ENCODE data around the gene CHSY1. TPM values are rescaled to one million over a fixed set of nuclear protein-coding genes. Genes with fewer than 3 reads are reported as not detected.
"Not testable (repeated sequence)": the region's sequence is repeated elsewhere in the genome, so short reads cannot be mapped to it uniquely, and the experiment has no call there.

Gene CHSY1
- total RNA-seq, 1 donor from 2014 or later: 46.7 TPM

GRCh38 chr15:101294731-101295606 lies 43.1 kb upstream of the CHSY1 start, which contains the start of gene SNRPA1:
SNRPA1 (minus strand) TSS chr15:101295248; CDS start chr15:101295178, 70 bp downstream.
- Mint-ChIP-seq H3K27ac (ENCODE audit: unreplicated experiment) (peak within 1 kb of the TSS; percentile 93), H3K9me3 (no peaks in the 10 kb centered on the region), H3K4me1 (peaks cover 41% of the 10 kb centered on the region), H3K4me3 (peak within 1 kb of the TSS; percentile 95), H3K27me3 (ENCODE audit: low read depth) (no peaks in the 10 kb centered on the region), H3K36me3 (ENCODE audit: low read depth) (peaks cover 5% of the 10 kb centered on the region)
- peak; percentile 96 for DNase-seq (ENCODE audit: low read depth, low spot score)
- no peak for TF ChIP-seq CTCF (conservative IDR thresholded peaks at IDR 0.05)

GRCh38 chr15:101293122-101293521 lies 41.3 kb upstream of the CHSY1 start:
- Mint-ChIP-seq H3K4me1 (peaks cover 47% of the 10 kb centered on the region), H3K27ac (ENCODE audit: unreplicated experiment) (no peak overlapping the region), H3K9me3 (no peaks in the 10 kb centered on the region), H3K27me3 (ENCODE audit: low read depth) (no peaks in the 10 kb centered on the region), H3K4me3 (peak overlapping the region; percentile 95), H3K36me3 (ENCODE audit: low read depth) (peaks cover 16% of the 10 kb centered on the region)
- no peak for TF ChIP-seq CTCF (conservative IDR thresholded peaks at IDR 0.05)
- no peak for DNase-seq (ENCODE audit: low read depth, low spot score)

- H3K9me3 Mint-ChIP-seq: no peaks in the 10 kb centered on the region
- H3K27me3 Mint-ChIP-seq (ENCODE audit: low read depth): no peaks in the 10 kb centered on the region
- H3K4me1 Mint-ChIP-seq: peaks cover 29% of the 10 kb centered on the region
- peak overlapping the region; percentile 81 for H3K4me3 Mint-ChIP-seq
- H3K27ac Mint-ChIP-seq (ENCODE audit: unreplicated experiment): no peak overlapping the region
- DNase-seq (ENCODE audit: low read depth, low spot score): no peak
- H3K36me3 Mint-ChIP-seq (ENCODE audit: low read depth): peaks cover 28% of the 10 kb centered on the region
- peak; percentile 75 for TF ChIP-seq CTCF (conservative IDR thresholded peaks at IDR 0.05)
These were observed 37.2 kb upstream of the CHSY1 start for GRCh38 chr15:101288905-101289513.

- Mint-ChIP-seq H3K4me1 (peaks cover 18% of the 10 kb centered on the region), H3K36me3 (ENCODE audit: low read depth) (peaks cover 30% of the 10 kb centered on the region)
- not testable (repeated sequence) for H3K4me3 Mint-ChIP-seq; H3K9me3 Mint-ChIP-seq; DNase-seq (ENCODE audit: low read depth, low spot score); H3K27ac Mint-ChIP-seq (ENCODE audit: unreplicated experiment); H3K27me3 Mint-ChIP-seq (ENCODE audit: low read depth)
These were observed 35.5 kb upstream of the CHSY1 start for GRCh38 chr15:101287342-101287741.

GRCh38 chr15:101286471-101287114 lies 34.7 kb upstream of the CHSY1 start:
- TF ChIP-seq CTCF (conservative IDR thresholded peaks at IDR 0.05): no peak
- H3K27ac Mint-ChIP-seq (ENCODE audit: unreplicated experiment): no peak overlapping the region
- no peaks in the 10 kb centered on the region for H3K27me3 Mint-ChIP-seq (ENCODE audit: low read depth)
- peaks cover 11% of the 10 kb centered on the region for H3K4me1 Mint-ChIP-seq
- H3K36me3 Mint-ChIP-seq (ENCODE audit: low read depth): peaks cover 31% of the 10 kb centered on the region
- no peaks in the 10 kb centered on the region for H3K9me3 Mint-ChIP-seq
- DNase-seq (ENCODE audit: low read depth, low spot score): no peak
- no peak overlapping the region for H3K4me3 Mint-ChIP-seq
